ENCODE results near the gene PKD1L1.

GRCh38 chr7:47743965-47744591 lies 204.2 kb downstream of the PKD1L1 start:
- TF ChIP-seq SMC3 (IDR thresholded peaks at IDR 0.05) (no peak), CTCF (IDR thresholded peaks at IDR 0.05) (no peak), PBX3 (IDR thresholded peaks at IDR 0.05) (no peak), ZFP36 (IDR thresholded peaks at IDR 0.05; ENCODE audit: borderline replicate concordance, partially characterized antibody) (no peak), MAX (IDR thresholded peaks at IDR 0.05) (no peak), RAD21 (conservative IDR thresholded peaks at IDR 0.05 in 1 of 2, IDR thresholded peaks at IDR 0.05 in 1 of 2) (no peak), KDM5A (IDR thresholded peaks at IDR 0.05) (no peak), BCL3 (IDR thresholded peaks at IDR 0.05) (no peak), JUNB (IDR thresholded peaks at IDR 0.05) (no peak), BHLHE40 (IDR thresholded peaks at IDR 0.05; ENCODE audit: low read depth, low read length) (no peak), RCOR1 (IDR thresholded peaks at IDR 0.05; ENCODE audit: low read depth, low read length) (no peak), POLR2A (IDR thresholded peaks at IDR 0.05; ENCODE audit: low read length) (no peak)
